Hepatocyte (in vitro differentiated cells): ENCODE results near the gene ARL10.

Source experiments
- CTCF ChIP-seq: fragments of 200-600 bp; sonication (generic); IDR thresholded peaks from 2 replicates; pipeline ENCODE4 v1.5.1; 2016; ENCODE audit warnings: antibody characterized with exemption, mild to moderate bottlenecking; ENCODE audit not compliant: poor library complexity
- EZH2 ChIP-seq: fragments of 200-600 bp; sonication (generic); IDR thresholded peaks from 2 replicates; pipeline ENCODE4 v1.6.1; 2016; ENCODE audit warnings: antibody characterized with exemption, mild to moderate bottlenecking, borderline replicate concordance

- no peak for TF ChIP-seq CTCF
- TF ChIP-seq EZH2: no peak
These were observed 61.6 kb downstream of the ARL10 start for GRCh38 chr5:176426876-176427275.
